ENCODE measurements around the gene BMPR1A. TPM values are rescaled to one million over a fixed set of nuclear protein-coding genes. Genes with fewer than 3 reads are reported as not detected.

Gene BMPR1A
- total and polyA plus RNA-seq, 2 experiments from 2014 or later = 14.2 to 82.5 TPM

DNA sequence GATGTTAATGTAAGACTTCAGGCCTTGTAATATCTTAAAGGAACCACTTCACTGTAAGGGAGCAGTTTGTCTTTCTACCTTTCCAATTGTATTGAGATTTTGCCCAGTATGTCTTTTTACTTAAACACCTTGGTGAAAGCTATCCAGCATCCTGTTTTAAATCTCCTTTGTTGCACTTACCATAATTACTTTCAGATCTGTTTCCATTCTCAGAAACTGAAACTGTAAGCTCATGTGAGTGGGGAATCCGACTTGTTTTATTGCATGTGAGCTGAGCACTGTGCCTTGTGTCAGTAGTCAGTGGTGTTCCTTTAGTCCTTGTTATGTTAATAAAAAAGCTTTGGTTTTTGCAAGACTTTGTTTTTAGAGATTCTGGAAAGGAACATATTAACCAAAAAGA is 42.2 kb downstream of the BMPR1A start:
- peak overlapping the region; percentile 81 for H3K27ac ChIP-seq (ENCODE audit: low read depth)
- H3K9me2 ChIP-seq (ENCODE audit: insufficient read depth) = no peaks in the 10 kb centered on the region
- H3K79me2 ChIP-seq (replicated peaks; ENCODE audit: insufficient read depth) = peaks cover 97% of the 10 kb centered on the region
- H4K20me1 ChIP-seq (replicated peaks; ENCODE audit: insufficient read depth) = no peaks in the 10 kb centered on the region
- ATAC-seq (peak; percentile 15), DNase-seq (ENCODE audit: low spot score) (no peak)
- H2AFZ ChIP-seq = no peak overlapping the region
- H3K4me1 ChIP-seq (ENCODE audit: insufficient read depth) = peaks cover 77% of the 10 kb centered on the region
- TF ChIP-seq STAT1 (IDR thresholded peaks at IDR 0.05; ENCODE audit: unreplicated experiment) = no peak
- no peak for TF ChIP-seq EZH2 (IDR thresholded peaks at IDR 0.05; ENCODE audit: low read depth, unreplicated experiment)
- no peak for TF ChIP-seq JUNB (IDR thresholded peaks at IDR 0.05; ENCODE audit: unreplicated experiment)
- no peak for TF ChIP-seq EZH2phosphoT487 (IDR thresholded peaks at IDR 0.05; ENCODE audit: unreplicated experiment)
- TF ChIP-seq, protein P1, sequence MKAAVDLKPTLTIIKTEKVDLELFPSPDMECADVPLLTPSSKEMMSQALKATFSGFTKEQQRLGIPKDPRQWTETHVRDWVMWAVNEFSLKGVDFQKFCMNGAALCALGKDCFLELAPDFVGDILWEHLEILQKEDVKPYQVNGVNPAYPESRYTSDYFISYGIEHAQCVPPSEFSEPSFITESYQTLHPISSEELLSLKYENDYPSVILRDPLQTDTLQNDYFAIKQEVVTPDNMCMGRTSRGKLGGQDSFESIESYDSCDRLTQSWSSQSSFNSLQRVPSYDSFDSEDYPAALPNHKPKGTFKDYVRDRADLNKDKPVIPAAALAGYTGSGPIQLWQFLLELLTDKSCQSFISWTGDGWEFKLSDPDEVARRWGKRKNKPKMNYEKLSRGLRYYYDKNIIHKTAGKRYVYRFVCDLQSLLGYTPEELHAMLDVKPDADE (IDR thresholded peaks at IDR 0.05) = no peak
- no peak for TF ChIP-seq ZNF331 (CRISPR knock-in tag; IDR thresholded peaks at IDR 0.05; ENCODE audit: low read depth)
- TF ChIP-seq, protein P2, sequence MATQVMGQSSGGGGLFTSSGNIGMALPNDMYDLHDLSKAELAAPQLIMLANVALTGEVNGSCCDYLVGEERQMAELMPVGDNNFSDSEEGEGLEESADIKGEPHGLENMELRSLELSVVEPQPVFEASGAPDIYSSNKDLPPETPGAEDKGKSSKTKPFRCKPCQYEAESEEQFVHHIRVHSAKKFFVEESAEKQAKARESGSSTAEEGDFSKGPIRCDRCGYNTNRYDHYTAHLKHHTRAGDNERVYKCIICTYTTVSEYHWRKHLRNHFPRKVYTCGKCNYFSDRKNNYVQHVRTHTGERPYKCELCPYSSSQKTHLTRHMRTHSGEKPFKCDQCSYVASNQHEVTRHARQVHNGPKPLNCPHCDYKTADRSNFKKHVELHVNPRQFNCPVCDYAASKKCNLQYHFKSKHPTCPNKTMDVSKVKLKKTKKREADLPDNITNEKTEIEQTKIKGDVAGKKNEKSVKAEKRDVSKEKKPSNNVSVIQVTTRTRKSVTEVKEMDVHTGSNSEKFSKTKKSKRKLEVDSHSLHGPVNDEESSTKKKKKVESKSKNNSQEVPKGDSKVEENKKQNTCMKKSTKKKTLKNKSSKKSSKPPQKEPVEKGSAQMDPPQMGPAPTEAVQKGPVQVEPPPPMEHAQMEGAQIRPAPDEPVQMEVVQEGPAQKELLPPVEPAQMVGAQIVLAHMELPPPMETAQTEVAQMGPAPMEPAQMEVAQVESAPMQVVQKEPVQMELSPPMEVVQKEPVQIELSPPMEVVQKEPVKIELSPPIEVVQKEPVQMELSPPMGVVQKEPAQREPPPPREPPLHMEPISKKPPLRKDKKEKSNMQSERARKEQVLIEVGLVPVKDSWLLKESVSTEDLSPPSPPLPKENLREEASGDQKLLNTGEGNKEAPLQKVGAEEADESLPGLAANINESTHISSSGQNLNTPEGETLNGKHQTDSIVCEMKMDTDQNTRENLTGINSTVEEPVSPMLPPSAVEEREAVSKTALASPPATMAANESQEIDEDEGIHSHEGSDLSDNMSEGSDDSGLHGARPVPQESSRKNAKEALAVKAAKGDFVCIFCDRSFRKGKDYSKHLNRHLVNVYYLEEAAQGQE (IDR thresholded peaks at IDR 0.05; ENCODE audit: unreplicated experiment) = no peak
- TF ChIP-seq CREB1 (CRISPR knock-in tag; IDR thresholded peaks at IDR 0.05; ENCODE audit: low read depth) = no peak
- no peak for TF ChIP-seq POLR2AphosphoS5 (IDR thresholded peaks at IDR 0.05; ENCODE audit: low read depth)
- no peak for TF ChIP-seq ZNF114 (CRISPR knock-in tag; IDR thresholded peaks at IDR 0.05)
- TF ChIP-seq, protein P3, sequence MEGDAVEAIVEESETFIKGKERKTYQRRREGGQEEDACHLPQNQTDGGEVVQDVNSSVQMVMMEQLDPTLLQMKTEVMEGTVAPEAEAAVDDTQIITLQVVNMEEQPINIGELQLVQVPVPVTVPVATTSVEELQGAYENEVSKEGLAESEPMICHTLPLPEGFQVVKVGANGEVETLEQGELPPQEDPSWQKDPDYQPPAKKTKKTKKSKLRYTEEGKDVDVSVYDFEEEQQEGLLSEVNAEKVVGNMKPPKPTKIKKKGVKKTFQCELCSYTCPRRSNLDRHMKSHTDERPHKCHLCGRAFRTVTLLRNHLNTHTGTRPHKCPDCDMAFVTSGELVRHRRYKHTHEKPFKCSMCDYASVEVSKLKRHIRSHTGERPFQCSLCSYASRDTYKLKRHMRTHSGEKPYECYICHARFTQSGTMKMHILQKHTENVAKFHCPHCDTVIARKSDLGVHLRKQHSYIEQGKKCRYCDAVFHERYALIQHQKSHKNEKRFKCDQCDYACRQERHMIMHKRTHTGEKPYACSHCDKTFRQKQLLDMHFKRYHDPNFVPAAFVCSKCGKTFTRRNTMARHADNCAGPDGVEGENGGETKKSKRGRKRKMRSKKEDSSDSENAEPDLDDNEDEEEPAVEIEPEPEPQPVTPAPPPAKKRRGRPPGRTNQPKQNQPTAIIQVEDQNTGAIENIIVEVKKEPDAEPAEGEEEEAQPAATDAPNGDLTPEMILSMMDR (conservative IDR thresholded peaks at IDR 0.05; ENCODE audit: low read depth in 2 of 2) = no peak
- TF ChIP-seq, protein P4, sequence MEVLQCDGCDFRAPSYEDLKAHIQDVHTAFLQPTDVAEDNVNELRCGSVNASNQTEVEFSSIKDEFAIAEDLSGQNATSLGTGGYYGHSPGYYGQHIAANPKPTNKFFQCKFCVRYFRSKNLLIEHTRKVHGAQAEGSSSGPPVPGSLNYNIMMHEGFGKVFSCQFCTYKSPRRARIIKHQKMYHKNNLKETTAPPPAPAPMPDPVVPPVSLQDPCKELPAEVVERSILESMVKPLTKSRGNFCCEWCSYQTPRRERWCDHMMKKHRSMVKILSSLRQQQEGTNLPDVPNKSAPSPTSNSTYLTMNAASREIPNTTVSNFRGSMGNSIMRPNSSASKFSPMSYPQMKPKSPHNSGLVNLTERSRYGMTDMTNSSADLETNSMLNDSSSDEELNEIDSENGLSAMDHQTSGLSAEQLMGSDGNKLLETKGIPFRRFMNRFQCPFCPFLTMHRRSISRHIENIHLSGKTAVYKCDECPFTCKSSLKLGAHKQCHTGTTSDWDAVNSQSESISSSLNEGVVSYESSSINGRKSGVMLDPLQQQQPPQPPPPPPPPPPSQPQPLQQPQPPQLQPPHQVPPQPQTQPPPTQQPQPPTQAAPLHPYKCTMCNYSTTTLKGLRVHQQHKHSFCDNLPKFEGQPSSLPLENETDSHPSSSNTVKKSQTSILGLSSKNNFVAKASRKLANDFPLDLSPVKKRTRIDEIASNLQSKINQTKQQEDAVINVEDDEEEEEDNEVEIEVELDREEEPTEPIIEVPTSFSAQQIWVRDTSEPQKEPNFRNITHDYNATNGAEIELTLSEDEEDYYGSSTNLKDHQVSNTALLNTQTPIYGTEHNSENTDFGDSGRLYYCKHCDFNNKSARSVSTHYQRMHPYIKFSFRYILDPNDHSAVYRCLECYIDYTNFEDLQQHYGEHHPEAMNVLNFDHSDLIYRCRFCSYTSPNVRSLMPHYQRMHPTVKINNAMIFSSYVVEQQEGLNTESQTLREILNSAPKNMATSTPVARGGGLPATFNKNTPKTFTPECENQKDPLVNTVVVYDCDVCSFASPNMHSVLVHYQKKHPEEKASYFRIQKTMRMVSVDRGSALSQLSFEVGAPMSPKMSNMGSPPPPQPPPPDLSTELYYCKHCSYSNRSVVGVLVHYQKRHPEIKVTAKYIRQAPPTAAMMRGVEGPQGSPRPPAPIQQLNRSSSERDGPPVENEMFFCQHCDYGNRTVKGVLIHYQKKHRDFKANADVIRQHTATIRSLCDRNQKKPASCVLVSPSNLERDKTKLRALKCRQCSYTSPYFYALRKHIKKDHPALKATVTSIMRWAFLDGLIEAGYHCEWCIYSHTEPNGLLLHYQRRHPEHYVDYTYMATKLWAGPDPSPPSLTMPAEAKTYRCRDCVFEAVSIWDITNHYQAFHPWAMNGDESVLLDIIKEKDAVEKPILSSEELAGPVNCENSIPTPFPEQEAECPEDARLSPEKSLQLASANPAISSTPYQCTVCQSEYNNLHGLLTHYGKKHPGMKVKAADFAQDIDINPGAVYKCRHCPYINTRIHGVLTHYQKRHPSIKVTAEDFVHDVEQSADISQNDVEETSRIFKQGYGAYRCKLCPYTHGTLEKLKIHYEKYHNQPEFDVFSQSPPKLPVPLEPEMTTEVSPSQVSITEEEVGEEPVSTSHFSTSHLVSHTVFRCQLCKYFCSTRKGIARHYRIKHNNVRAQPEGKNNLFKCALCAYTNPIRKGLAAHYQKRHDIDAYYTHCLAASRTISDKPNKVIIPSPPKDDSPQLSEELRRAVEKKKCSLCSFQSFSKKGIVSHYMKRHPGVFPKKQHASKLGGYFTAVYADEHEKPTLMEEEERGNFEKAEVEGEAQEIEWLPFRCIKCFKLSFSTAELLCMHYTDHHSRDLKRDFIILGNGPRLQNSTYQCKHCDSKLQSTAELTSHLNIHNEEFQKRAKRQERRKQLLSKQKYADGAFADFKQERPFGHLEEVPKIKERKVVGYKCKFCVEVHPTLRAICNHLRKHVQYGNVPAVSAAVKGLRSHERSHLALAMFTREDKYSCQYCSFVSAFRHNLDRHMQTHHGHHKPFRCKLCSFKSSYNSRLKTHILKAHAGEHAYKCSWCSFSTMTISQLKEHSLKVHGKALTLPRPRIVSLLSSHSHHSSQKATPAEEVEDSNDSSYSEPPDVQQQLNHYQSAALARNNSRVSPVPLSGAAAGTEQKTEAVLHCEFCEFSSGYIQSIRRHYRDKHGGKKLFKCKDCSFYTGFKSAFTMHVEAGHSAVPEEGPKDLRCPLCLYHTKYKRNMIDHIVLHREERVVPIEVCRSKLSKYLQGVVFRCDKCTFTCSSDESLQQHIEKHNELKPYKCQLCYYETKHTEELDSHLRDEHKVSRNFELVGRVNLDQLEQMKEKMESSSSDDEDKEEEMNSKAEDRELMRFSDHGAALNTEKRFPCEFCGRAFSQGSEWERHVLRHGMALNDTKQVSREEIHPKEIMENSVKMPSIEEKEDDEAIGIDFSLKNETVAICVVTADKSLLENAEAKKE (CRISPR knock-in tag; IDR thresholded peaks at IDR 0.05) = no peak
- TF ChIP-seq NANOG (IDR thresholded peaks at IDR 0.05; ENCODE audit: borderline replicate concordance) = no peak
- no peaks in the 10 kb centered on the region for H3K9me3 Mint-ChIP-seq
- H3F3A ChIP-seq (replicated peaks; ENCODE audit: low read depth) = 0 out of 2 replicates have a peak, but pooled peaks cover 2% of the 10 kb centered on the region
- peaks cover 6% of the 10 kb centered on the region; the same call in 2 of the 3 replicates for H3K36me3 Mint-ChIP-seq (ENCODE audit: low read depth)
- peak overlapping the region; percentile 90 for H3K27ac Mint-ChIP-seq
- H3K36me3 ChIP-seq (ENCODE audit: insufficient read depth) = no peaks in the 10 kb centered on the region
- peaks cover 59% of the 10 kb centered on the region for H3K4me1 Mint-ChIP-seq
- peak overlapping the region; percentile 8 for H3K4me3 ChIP-seq
- peak overlapping the region; percentile 45 for H3K4me2 ChIP-seq
- H3K27me3 ChIP-seq (ENCODE audit: insufficient read depth) = no peaks in the 10 kb centered on the region
- H3K4me3 Mint-ChIP-seq = peak overlapping the region; percentile 58
- H3K27me3 Mint-ChIP-seq (ENCODE audit: insufficient read depth, low read depth, poor library complexity) = peaks cover 11% of the 10 kb centered on the region
